Measurements from ENCODE around the gene ELOVL2. TPM values are rescaled to one million over a fixed set of nuclear protein-coding genes. Genes with fewer than 3 reads are reported as not detected.
A peak's percentile ranks its signal among the peaks of the same experiment; 100 is the strongest.

Gene ELOVL2
- total RNA-seq, 1 experiment from 2014 or later: 0.47 TPM

DNA sequence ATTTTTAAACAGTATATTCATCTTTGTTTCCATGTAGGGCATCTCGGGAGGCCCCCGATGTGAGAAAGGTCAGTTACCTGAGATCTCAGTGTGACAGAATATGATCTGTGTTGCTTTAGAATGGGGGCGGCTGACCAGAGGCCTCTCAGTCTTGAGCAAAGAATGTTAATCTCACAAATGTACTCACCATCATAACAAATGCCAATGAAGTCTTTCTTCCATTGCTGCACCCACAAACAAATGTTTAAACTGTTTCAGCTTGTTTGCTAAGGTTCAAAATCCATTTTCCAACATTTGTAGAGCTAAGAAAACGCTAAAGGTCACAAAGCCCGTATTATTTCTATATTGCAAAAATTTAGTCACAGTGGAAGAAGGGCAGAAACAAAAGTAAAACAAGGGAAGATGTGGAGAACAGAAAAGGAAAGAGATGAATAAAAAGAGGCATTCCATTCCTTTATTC, 31.8 kb downstream of the ELOVL2 start:
- no TSS peak for BruUV-seq (replicated peaks)
- CTCF ChIA-PET: interaction anchor here (1.5 to 1.7 kb wide), 2 partner anchors 57 to 58 kb away, joined by 5 to 8 read pairs; no protein-coding TSS in a partner anchor
- peaks cover 15% of the 10 kb centered on the region for H3K4me1 Mint-ChIP-seq (ENCODE audit: low read depth, unreplicated experiment)
- TF ChIP-seq CTCF (IDR thresholded peaks at IDR 0.05; ENCODE audit: unreplicated experiment): no peak
- intact Hi-C loops (cut with micrococcal nuclease; ENCODE audit: unreplicated experiment): no loop called here
- H3K9me3 Mint-ChIP-seq (ENCODE audit: low read depth, unreplicated experiment): no peaks in the 10 kb centered on the region
- no peak overlapping the region for H3K4me3 Mint-ChIP-seq (ENCODE audit: low read depth, unreplicated experiment)
- H3K27me3 Mint-ChIP-seq (ENCODE audit: unreplicated experiment): no peaks in the 10 kb centered on the region
- no peaks in the 10 kb centered on the region for H3K36me3 Mint-ChIP-seq (ENCODE audit: insufficient read depth, unreplicated experiment)
- no peak overlapping the region for H3K27ac Mint-ChIP-seq (ENCODE audit: unreplicated experiment)
- no peak for DNase-seq

GRCh38 chr6:11011787-11012234, 32.3 kb downstream of the ELOVL2 start:
- DNase-seq: peak; percentile 53
- Mint-ChIP-seq H3K36me3 (ENCODE audit: insufficient read depth, unreplicated experiment) (no peaks in the 10 kb centered on the region), H3K4me1 (ENCODE audit: low read depth, unreplicated experiment) (peaks cover 20% of the 10 kb centered on the region), H3K9me3 (ENCODE audit: low read depth, unreplicated experiment) (no peaks in the 10 kb centered on the region), H3K27ac (ENCODE audit: unreplicated experiment) (no peak overlapping the region), H3K27me3 (ENCODE audit: unreplicated experiment) (no peaks in the 10 kb centered on the region), H3K4me3 (ENCODE audit: low read depth, unreplicated experiment) (no peak overlapping the region)
- CTCF ChIA-PET: interaction anchor here (0.7 to 1.7 kb wide), 3 partner anchors 57 to 1052 kb away, joined by 3 to 8 read pairs (median 5); no protein-coding TSS in a partner anchor
- intact Hi-C loops (cut with micrococcal nuclease; ENCODE audit: unreplicated experiment): loop anchor here (1.0 kb wide), 1 partner anchor 56 kb away; no protein-coding TSS in a partner anchor
- no peak for TF ChIP-seq CTCF (IDR thresholded peaks at IDR 0.05; ENCODE audit: unreplicated experiment)
- no TSS peak for BruUV-seq (replicated peaks)

- DNase-seq: no peak
- Mint-ChIP-seq H3K27me3 (ENCODE audit: unreplicated experiment) (no peaks in the 10 kb centered on the region), H3K4me1 (ENCODE audit: low read depth, unreplicated experiment) (peaks cover 21% of the 10 kb centered on the region), H3K9me3 (ENCODE audit: low read depth, unreplicated experiment) (no peaks in the 10 kb centered on the region), H3K4me3 (ENCODE audit: low read depth, unreplicated experiment) (no peak overlapping the region), H3K27ac (ENCODE audit: unreplicated experiment) (no peak overlapping the region), H3K36me3 (ENCODE audit: insufficient read depth, unreplicated experiment) (no peaks in the 10 kb centered on the region)
- intact Hi-C loops (cut with micrococcal nuclease; ENCODE audit: unreplicated experiment): no loop called here
- TF ChIP-seq CTCF (IDR thresholded peaks at IDR 0.05; ENCODE audit: unreplicated experiment): no peak
- no TSS peak for BruUV-seq (replicated peaks)
- CTCF ChIA-PET: interaction anchor here (0.6 kb wide), 1 partner anchor 55 kb away, joined by 3 read pairs; no protein-coding TSS in a partner anchor
These were observed 34.8 kb downstream of the ELOVL2 start for GRCh38 chr6:11009353-11009752.

DNA sequence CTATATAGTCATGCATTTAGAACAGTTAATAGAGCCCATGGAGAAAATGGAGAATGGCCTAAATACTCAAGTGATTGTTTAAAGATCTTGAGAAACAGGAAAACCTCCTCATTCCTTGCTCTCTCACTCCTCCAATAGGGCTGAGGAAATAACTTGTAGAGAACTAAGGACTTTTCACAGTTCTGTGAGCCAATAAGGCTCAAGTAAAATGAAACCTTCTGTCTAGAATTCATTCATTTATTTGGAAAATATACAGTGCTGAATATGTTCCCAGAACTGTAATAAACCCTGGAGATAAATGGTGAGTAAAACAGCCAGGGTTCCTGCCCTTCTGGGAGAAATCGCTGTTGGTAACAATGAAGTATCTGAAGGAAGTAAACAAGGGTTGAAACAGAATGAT, 35.3 kb downstream of the ELOVL2 start:
- BruUV-seq (replicated peaks): no TSS peak

More for the DNA sequence above, 35.3 kb downstream of the ELOVL2 start:
- CTCF ChIA-PET: no interaction called here
- Mint-ChIP-seq H3K36me3 (ENCODE audit: insufficient read depth, unreplicated experiment) (no peaks in the 10 kb centered on the region), H3K4me3 (ENCODE audit: low read depth, unreplicated experiment) (no peak overlapping the region), H3K9me3 (ENCODE audit: low read depth, unreplicated experiment) (no peaks in the 10 kb centered on the region), H3K27ac (ENCODE audit: unreplicated experiment) (no peak overlapping the region), H3K27me3 (ENCODE audit: unreplicated experiment) (no peaks in the 10 kb centered on the region), H3K4me1 (ENCODE audit: low read depth, unreplicated experiment) (peaks cover 21% of the 10 kb centered on the region)
- intact Hi-C loops (cut with micrococcal nuclease; ENCODE audit: unreplicated experiment): no loop called here
- no peak for TF ChIP-seq CTCF (IDR thresholded peaks at IDR 0.05; ENCODE audit: unreplicated experiment)
- no peak for DNase-seq
